Measurements from ENCODE around the gene VRK3. TPM values are rescaled to one million over a fixed set of nuclear protein-coding genes. Genes with fewer than 3 reads are reported as not detected.

Gene VRK3
- polyA plus RNA-seq, 1 donor from 2014 or later = 47.3 TPM

- Histone ChIP-seq H3K27ac (ENCODE audit: low read length) (no peak overlapping the region), H2AFZ (ENCODE audit: low read depth, low read length) (no peak overlapping the region), H3K4me2 (ENCODE audit: low read length) (no peak overlapping the region), H3K9me3 (ENCODE audit: low read length) (no peaks in the 10 kb centered on the region), H3K4me3 (ENCODE audit: low read length) (no peak overlapping the region), H3K36me3 (ENCODE audit: insufficient read depth, low read length) (no peaks in the 10 kb centered on the region), H4K20me1 (ENCODE audit: insufficient read depth) (no peaks in the 10 kb centered on the region), H3K9ac (ENCODE audit: low read length) (no peak overlapping the region), H3K9me2 (ENCODE audit: insufficient read depth, low read length) (no peaks in the 10 kb centered on the region), H3F3A (ENCODE audit: insufficient read depth, low read length, poor library complexity, severe bottlenecking) (no peaks in the 10 kb centered on the region), H3K79me2 (replicated peaks; ENCODE audit: insufficient read depth, low read length) (no peaks in the 10 kb centered on the region), H3K27me3 (ENCODE audit: insufficient read depth, low read depth, low read length) (no peaks in the 10 kb centered on the region)
- no peak for TF ChIP-seq TAF1 (IDR thresholded peaks at IDR 0.05; ENCODE audit: low read depth)
- no peak for TF ChIP-seq SMC3 (conservative IDR thresholded peaks at IDR 0.05; ENCODE audit: poor library complexity)
- no peak for TF ChIP-seq MXI1 (conservative IDR thresholded peaks at IDR 0.05; ENCODE audit: poor library complexity, severe bottlenecking)
- TF ChIP-seq EZH2 (IDR thresholded peaks at IDR 0.05; ENCODE audit: borderline replicate concordance, insufficient read depth, low read length, poor library complexity, severe bottlenecking) = no peak
- no peak for TF ChIP-seq EP300 (conservative IDR thresholded peaks at IDR 0.05; ENCODE audit: poor library complexity, severe bottlenecking)
- TF ChIP-seq POLR2AphosphoS5 (IDR thresholded peaks at IDR 0.05) = no peak
- TF ChIP-seq RAD21 (conservative IDR thresholded peaks at IDR 0.05) = no peak
- no peak for TF ChIP-seq REST (IDR thresholded peaks at IDR 0.05; ENCODE audit: borderline replicate concordance)
These were observed 19.7 kb downstream of the VRK3 start for GRCh38 chr19:50005428-50005827.

GRCh38 chr19:50003810-50004419 is 21.3 kb downstream of the VRK3 start:
- Histone ChIP-seq H3F3A (ENCODE audit: insufficient read depth, low read length, poor library complexity, severe bottlenecking) (no peaks in the 10 kb centered on the region), H3K27ac (ENCODE audit: low read length) (no peak overlapping the region), H3K9me3 (ENCODE audit: low read length) (no peaks in the 10 kb centered on the region), H3K9ac (ENCODE audit: low read length) (no peak overlapping the region), H3K9me2 (ENCODE audit: insufficient read depth, low read length) (no peaks in the 10 kb centered on the region), H3K79me2 (replicated peaks; ENCODE audit: insufficient read depth, low read length) (no peaks in the 10 kb centered on the region), H3K4me2 (ENCODE audit: low read length) (no peak overlapping the region), H3K4me3 (ENCODE audit: low read length) (no peak overlapping the region), H3K36me3 (ENCODE audit: insufficient read depth, low read length) (no peaks in the 10 kb centered on the region), H3K27me3 (ENCODE audit: insufficient read depth, low read depth, low read length) (no peaks in the 10 kb centered on the region), H2AFZ (ENCODE audit: low read depth, low read length) (no peak overlapping the region), H4K20me1 (ENCODE audit: insufficient read depth) (no peaks in the 10 kb centered on the region)
- TF ChIP-seq EP300 (conservative IDR thresholded peaks at IDR 0.05; ENCODE audit: poor library complexity, severe bottlenecking) (no peak), RAD21 (conservative IDR thresholded peaks at IDR 0.05) (no peak), TAF1 (IDR thresholded peaks at IDR 0.05; ENCODE audit: low read depth) (no peak), EZH2 (IDR thresholded peaks at IDR 0.05; ENCODE audit: borderline replicate concordance, insufficient read depth, low read length, poor library complexity, severe bottlenecking) (no peak), SMC3 (conservative IDR thresholded peaks at IDR 0.05; ENCODE audit: poor library complexity) (no peak), POLR2AphosphoS5 (IDR thresholded peaks at IDR 0.05) (no peak), CTCF (IDR thresholded peaks at IDR 0.05; ENCODE audit: poor library complexity, severe bottlenecking) (no peak), MXI1 (conservative IDR thresholded peaks at IDR 0.05; ENCODE audit: poor library complexity, severe bottlenecking) (no peak), REST (IDR thresholded peaks at IDR 0.05; ENCODE audit: borderline replicate concordance) (no peak)

All from neural cell (in vitro differentiated cells).